ENCODE results near the gene GSG1. TPM values are rescaled to one million over a fixed set of nuclear protein-coding genes. Genes with fewer than 3 reads are reported as not detected.
"Not testable (repeated sequence)": the region's sequence is repeated elsewhere in the genome, so short reads cannot be mapped to it uniquely, and the experiment has no call there.

The GSG1 gene
- total RNA-seq, 1 donor from 2014 or later: not detected

- no peak for DNase-seq
- intact Hi-C loops (cut with micrococcal nuclease): no loop called here
- Mint-ChIP-seq H3K9me3 (no peaks in the 10 kb centered on the region), H3K27me3 (no peaks in the 10 kb centered on the region), H3K36me3 (ENCODE audit: low read depth) (peaks cover 58% of the 10 kb centered on the region), H3K4me3 (no peak overlapping the region), H3K27ac (no peak overlapping the region), H3K4me1 (no peaks in the 10 kb centered on the region)
- CTCF ChIA-PET: no interaction called here
- no peak for TF ChIP-seq CTCF (IDR thresholded peaks at IDR 0.05)
- ATAC-seq (ENCODE audit: low read depth): no peak
- POLR2A ChIA-PET: no interaction called here
These were observed 37.0 kb downstream of the GSG1 start for GRCh38 chr12:13066459-13066858.

- Mint-ChIP-seq H3K4me1 (no peaks in the 10 kb centered on the region), H3K9me3 (no peaks in the 10 kb centered on the region), H3K4me3 (no peak overlapping the region), H3K27me3 (no peaks in the 10 kb centered on the region), H3K27ac (no peak overlapping the region), H3K36me3 (ENCODE audit: low read depth) (peaks cover 55% of the 10 kb centered on the region)
- ATAC-seq (ENCODE audit: low read depth): no peak
- no peak for TF ChIP-seq CTCF (IDR thresholded peaks at IDR 0.05)
- POLR2A ChIA-PET: no interaction called here
- CTCF ChIA-PET: interaction anchor here (1.0 kb wide), 1 partner anchor 150 kb away, joined by 3 read pairs; no protein-coding TSS in a partner anchor
- intact Hi-C loops (cut with micrococcal nuclease): no loop called here
- no peak for DNase-seq
These were observed 37.5 kb downstream of the GSG1 start for GRCh38 chr12:13066014-13066413.

GRCh38 chr12:13062669-13063068 lies 40.8 kb downstream of the GSG1 start:
- POLR2A ChIA-PET: no interaction called here
- Mint-ChIP-seq H3K27ac (no peak overlapping the region), H3K27me3 (no peaks in the 10 kb centered on the region), H3K36me3 (ENCODE audit: low read depth) (peaks cover 61% of the 10 kb centered on the region), H3K4me1 (no peaks in the 10 kb centered on the region), H3K9me3 (no peaks in the 10 kb centered on the region), H3K4me3 (no peak overlapping the region)
- no peak for ATAC-seq (ENCODE audit: low read depth)
- intact Hi-C loops (cut with micrococcal nuclease): no loop called here
- no peak for DNase-seq
- CTCF ChIA-PET: no interaction called here
- TF ChIP-seq CTCF (IDR thresholded peaks at IDR 0.05): no peak

- H3K27ac Mint-ChIP-seq: no peak overlapping the region
- H3K4me3 Mint-ChIP-seq: no peak overlapping the region
- TF ChIP-seq CTCF (IDR thresholded peaks at IDR 0.05): no peak
- H3K9me3 Mint-ChIP-seq: no peaks in the 10 kb centered on the region
- ATAC-seq (ENCODE audit: low read depth): no peak
- ChIA-PET POLR2A (no interaction called here), CTCF (no interaction called here)
- H3K36me3 Mint-ChIP-seq (ENCODE audit: low read depth): peaks cover 53% of the 10 kb centered on the region
- H3K27me3 Mint-ChIP-seq: no peaks in the 10 kb centered on the region
- intact Hi-C loops (cut with micrococcal nuclease): no loop called here
- H3K4me1 Mint-ChIP-seq: no peaks in the 10 kb centered on the region
- no peak for DNase-seq
These were observed 42.1 kb downstream of the GSG1 start for GRCh38 chr12:13061377-13061776.

- Mint-ChIP-seq H3K36me3 (ENCODE audit: low read depth) (peaks cover 58% of the 10 kb centered on the region), H3K27ac (no peak overlapping the region), H3K27me3 (no peaks in the 10 kb centered on the region), H3K4me3 (no peak overlapping the region), H3K9me3 (no peaks in the 10 kb centered on the region), H3K4me1 (no peaks in the 10 kb centered on the region)
- ChIA-PET CTCF (no interaction called here), POLR2A (no interaction called here)
- intact Hi-C loops (cut with micrococcal nuclease): no loop called here
- DNase-seq (no peak), ATAC-seq (ENCODE audit: low read depth) (no peak)
- TF ChIP-seq CTCF (IDR thresholded peaks at IDR 0.05): no peak
These were observed 42.9 kb downstream of the GSG1 start for GRCh38 chr12:13060581-13060980.

- intact Hi-C loops (cut with micrococcal nuclease); H3K4me1 Mint-ChIP-seq; H3K9me3 Mint-ChIP-seq; ATAC-seq (ENCODE audit: low read depth); DNase-seq; POLR2A ChIA-PET; H3K4me3 Mint-ChIP-seq; H3K27ac Mint-ChIP-seq; CTCF ChIA-PET; H3K27me3 Mint-ChIP-seq: not testable (repeated sequence)
- peaks cover 21% of the 10 kb centered on the region for H3K36me3 Mint-ChIP-seq (ENCODE audit: low read depth)
These were observed 49.9 kb downstream of the GSG1 start for GRCh38 chr12:13053617-13054016.
